ENCODE results near the gene PRKG1. TPM values are rescaled to one million over a fixed set of nuclear protein-coding genes. Genes with fewer than 3 reads are reported as not detected.

Gene PRKG1
- total and polyA plus RNA-seq, 2 of the 8 experiments (the other 6 are each of a cell fraction or from before 2014, with no cell fraction given) = 4.2 to 15.2 TPM

GRCh38 chr10:51288511-51288910 is 214.2 kb downstream of the PRKG1 start:
- no peaks in the 10 kb centered on the region for H3K36me3 ChIP-seq (ENCODE audit: control insufficient read depth in 2 of 4, insufficient read depth in 4 of 4, low read length in 3 of 4)
- H3K4me1 ChIP-seq (replicated peaks in 1 of 4; ENCODE audit: control insufficient read depth in 3 of 4, insufficient read depth in 4 of 4, low read length in 3 of 4) = peaks cover 0 to 2% (median 0%) of the 10 kb centered on the region in 4 experiments; a peak in 2 of 7 replicates
- no peak overlapping the region for H4K8ac ChIP-seq (ENCODE audit: extremely low read depth, insufficient read depth, low read length)
- no peak overlapping the region for H3K4me3 ChIP-seq (ENCODE audit: extremely low read depth in 1 of 4, insufficient read depth in 2 of 4, low read depth in 3 of 4, low read length in 4 of 4)
- H4K91ac ChIP-seq (replicated peaks; ENCODE audit: insufficient read length, low read length) = no peak overlapping the region
- H2BK12ac ChIP-seq (ENCODE audit: low read depth, low read length) = no peak overlapping the region
- no peak overlapping the region for H2BK20ac ChIP-seq (ENCODE audit: low read length)
- H3K4ac ChIP-seq (replicated peaks; ENCODE audit: insufficient read length, low read depth, low read length) = no peak overlapping the region
- H2AFZ ChIP-seq (ENCODE audit: low read length) = no peak overlapping the region
- H4K20me1 ChIP-seq (replicated peaks in 1 of 2; ENCODE audit: control insufficient read depth in 1 of 2, insufficient read depth in 2 of 2, low read length in 2 of 2) = no peaks in the 10 kb centered on the region
- H3K4me2 ChIP-seq (ENCODE audit: insufficient read depth in 1 of 2, low read depth in 2 of 2, low read length in 2 of 2) = no peak overlapping the region
- no peaks in the 10 kb centered on the region for H3K79me2 ChIP-seq (ENCODE audit: control insufficient read depth in 1 of 2, insufficient read depth in 2 of 2, low read length in 2 of 2)
- DNase-seq (ENCODE audit: low read depth in 1 of 2, low spot score in 2 of 2) (no peak), FAIRE-seq (no peak)
- H3K79me1 ChIP-seq (ENCODE audit: low read depth, low read length) = no peaks in the 10 kb centered on the region
- no peak overlapping the region for H2AK5ac ChIP-seq (ENCODE audit: low read depth, low read length)
- H3K9me3 ChIP-seq (ENCODE audit: insufficient read depth in 2 of 2, low read depth in 1 of 2, low read length in 1 of 2) = no peaks in the 10 kb centered on the region
- ChIA-PET POLR2A (ENCODE audit: partially characterized antibody) (interaction anchor here (0.6 kb wide), 1 partner anchor 12 kb away, joined by 3 read pairs; no protein-coding TSS in a partner anchor), CTCF (ENCODE audit: partially characterized antibody) (no interaction called here)
- H3K56ac ChIP-seq (replicated peaks; ENCODE audit: insufficient read length, low read depth, low read length) = no peak overlapping the region
- H3K9ac ChIP-seq (replicated peaks in 1 of 4; ENCODE audit: extremely low read depth in 1 of 4, low read depth in 3 of 4, low read length in 3 of 4) = no peak overlapping the region
- H3K18ac ChIP-seq (ENCODE audit: extremely low read depth, low read length) = no peak overlapping the region
- H3K23me2 ChIP-seq (ENCODE audit: low read depth, low read length) = no peaks in the 10 kb centered on the region
- H3K27ac ChIP-seq (ENCODE audit: low read depth, low read length) = no peak overlapping the region
- no peak overlapping the region for H4K5ac ChIP-seq (ENCODE audit: insufficient read length, low read depth, low read length)
- no peak overlapping the region for H3K14ac ChIP-seq (ENCODE audit: insufficient read length)
- H3K27me3 ChIP-seq (replicated peaks in 1 of 4; ENCODE audit: control insufficient read depth in 3 of 4, extremely low read depth in 1 of 4, insufficient read depth in 3 of 4, low read length in 3 of 4) = no peaks in the 10 kb centered on the region
- no peak overlapping the region for H2BK15ac ChIP-seq (ENCODE audit: low read length)
- H3K23ac ChIP-seq (ENCODE audit: insufficient read length) = no peak overlapping the region
- H2BK5ac ChIP-seq (ENCODE audit: low read depth, low read length) = no peak overlapping the region
- H2BK120ac ChIP-seq (replicated peaks; ENCODE audit: low read depth, low read length) = no peak overlapping the region
- TF ChIP-seq SP4 (IDR thresholded peaks at IDR 0.05; ENCODE audit: low read length) (no peak), BRCA1 (IDR thresholded peaks at IDR 0.05; ENCODE audit: low read depth, low read length) (no peak), POU5F1 (IDR thresholded peaks at IDR 0.05; ENCODE audit: low read depth, low read length) (no peak), ASH2L (IDR thresholded peaks at IDR 0.05; ENCODE audit: low read length) (no peak)
- TF ChIP-seq, protein P1, sequence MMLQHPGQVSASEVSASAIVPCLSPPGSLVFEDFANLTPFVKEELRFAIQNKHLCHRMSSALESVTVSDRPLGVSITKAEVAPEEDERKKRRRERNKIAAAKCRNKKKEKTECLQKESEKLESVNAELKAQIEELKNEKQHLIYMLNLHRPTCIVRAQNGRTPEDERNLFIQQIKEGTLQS (IDR thresholded peaks at IDR 0.05; ENCODE audit: insufficient read depth, low read depth, low read length) = no peak

Data from H1 (cell line).